GM23338 (cell line): ENCODE data around the gene SART3. TPM values are rescaled to one million over a fixed set of nuclear protein-coding genes. Genes with fewer than 3 reads are reported as not detected.

Source experiments
- ATAC-seq: fragments of 200-7000 bp; cut with Tn5 transposase; 3 replicates; pipeline ENCODE4 v1.9.1; 2020
- DNase-seq: peaks from one replicate; pipeline ENCODE4 v3.0.0-alpha.2; 2015; ENCODE audit warnings: low spot score
- H2AFZ ChIP-seq: fragments of 200-600 bp; sonication (generic); 2 replicates; pipeline ENCODE4 v1.8.0; 2016; ENCODE audit warnings: antibody characterized with exemption, mild to moderate bottlenecking, moderate library complexity
- H3F3A ChIP-seq: fragments of 200-600 bp; sonication (generic); replicated peaks from 2 replicates; pipeline ENCODE4 v1.8.0; 2017; ENCODE audit warnings: antibody characterized with exemption, mixed run types, low read depth
- H3K27ac ChIP-seq: fragments of 200-600 bp; sonication (generic); 2 replicates; pipeline ENCODE4 v1.6.1; 2016; ENCODE audit warnings: low read depth
- H3K27me3 ChIP-seq: fragments of 200-600 bp; sonication (generic); 2 replicates; pipeline ENCODE4 v1.8.0; 2016; ENCODE audit warnings: mild to moderate bottlenecking, mixed run types, moderate library complexity; ENCODE audit not compliant: insufficient read depth
- H3K36me3 ChIP-seq: fragments of 200-600 bp; sonication (generic); 2 replicates; pipeline ENCODE4 v1.8.0; 2016; ENCODE audit warnings: mild to moderate bottlenecking; ENCODE audit not compliant: insufficient read depth
- H3K4me1 ChIP-seq: fragments of 200-600 bp; sonication (generic); 2 replicates; pipeline ENCODE4 v1.8.0; 2016; ENCODE audit warnings: mild to moderate bottlenecking, moderate library complexity; ENCODE audit not compliant: insufficient read depth
- H3K4me2 ChIP-seq: fragments of 200-600 bp; sonication (generic); 2 replicates; pipeline ENCODE4 v1.7.1; 2017; ENCODE audit warnings: mixed run types
- H3K4me3 ChIP-seq: fragments of 200-600 bp; sonication (generic); 2 replicates; pipeline ENCODE4 v1.6.1; 2016; ENCODE audit warnings: mixed run types
- H3K79me2 ChIP-seq: fragments of 200-600 bp; sonication (generic); replicated peaks from 2 replicates; pipeline ENCODE4 v1.8.0; 2017; ENCODE audit warnings: mild to moderate bottlenecking; ENCODE audit not compliant: insufficient read depth
- H3K9me2 ChIP-seq: fragments of 200-600 bp; sonication (generic); 2 replicates; pipeline ENCODE4 v1.8.0; 2017; ENCODE audit not compliant: insufficient read depth
- H4K20me1 ChIP-seq: fragments of 200-600 bp; sonication (generic); replicated peaks from 2 replicates; pipeline ENCODE4 v1.8.0; 2017; ENCODE audit warnings: mild to moderate bottlenecking; ENCODE audit not compliant: insufficient read depth
- H3K27ac Mint-ChIP-seq: 2 replicates; pipeline ENCODE4 v1.8.0; 2020; ENCODE audit warnings: inconsistent platforms, mild to moderate bottlenecking, moderate library complexity, mixed read lengths
- H3K27me3 Mint-ChIP-seq: 3 replicates; pipeline ENCODE4 v1.8.0; 2022; ENCODE audit warnings: low read depth, mild to moderate bottlenecking, moderate library complexity, mixed read lengths, inconsistent platforms; ENCODE audit not compliant: insufficient read depth, poor library complexity
- H3K36me3 Mint-ChIP-seq: 3 replicates; pipeline ENCODE4 v1.8.0; 2021; ENCODE audit warnings: low read depth, mild to moderate bottlenecking, inconsistent platforms, moderate library complexity, mixed read lengths
- H3K4me1 Mint-ChIP-seq: 3 replicates; pipeline ENCODE4 v1.8.0; 2020; ENCODE audit warnings: mild to moderate bottlenecking, inconsistent platforms, mixed read lengths
- H3K4me3 Mint-ChIP-seq: 3 replicates; pipeline ENCODE4 v1.8.0; 2021; ENCODE audit warnings: moderate library complexity, mild to moderate bottlenecking, inconsistent platforms, mixed read lengths
- H3K9me3 Mint-ChIP-seq: 3 replicates; pipeline ENCODE4 v1.8.0; 2020; ENCODE audit warnings: moderate library complexity, mild to moderate bottlenecking, inconsistent platforms, mixed read lengths
- EZH2 ChIP-seq: fragments of 200-600 bp; sonication (generic); IDR thresholded peaks from one replicate; pipeline ENCODE4 v1.8.0; 2017; ENCODE audit warnings: antibody characterized with exemption, mild to moderate bottlenecking, low read depth; ENCODE audit not compliant: unreplicated experiment
- EZH2phosphoT487 ChIP-seq: fragments of 200-600 bp; sonication (generic); IDR thresholded peaks from one replicate; pipeline ENCODE4 v1.8.1; 2018; ENCODE audit warnings: antibody characterized with exemption; ENCODE audit not compliant: unreplicated experiment
- JUNB ChIP-seq: IDR thresholded peaks from one replicate; pipeline ENCODE4 v1.6.1; 2016; ENCODE audit warnings: antibody characterized with exemption; ENCODE audit not compliant: unreplicated experiment
- ZNF331 ChIP-seq: fragments of 250-450 bp; sonication (Bioruptor Pico); IDR thresholded peaks from 2 replicates; pipeline ENCODE4 v1.5.0; 2020; ENCODE audit warnings: low read depth, mild to moderate bottlenecking, moderate library complexity
- polyA plus RNA-seq: library from polyadenylated mRNA; unstranded; fragments of >200 nt; fragmentation: Nextera tagmentation; extraction: Ambion mirVana; gene quantifications from 2 replicates; pipeline ENCODE4 v1.2.1, GENCODE V29; 2016
- total RNA-seq: library from RNA; depleted of rRNA; stranded (reverse); fragments of >200 nt; shearing (Covaris generic); gene quantifications from 2 replicates; pipeline ENCODE4 v1.2.3, GENCODE V29; 2014
- TF ChIP-seq, protein P1 (sequence below): fragments of 250-450 bp; sonication (Bioruptor Pico); IDR thresholded peaks from 2 replicates; pipeline ENCODE4 v1.5.0; 2020; ENCODE audit warnings: mild to moderate bottlenecking, moderate library complexity
- TF ChIP-seq, protein P2 (sequence below): IDR thresholded peaks from 2 replicates; pipeline ENCODE4 v1.6.1; 2016; ENCODE audit warnings: antibody characterized with exemption

SART3 gene
- total and polyA plus RNA-seq, 2 experiments from 2014 or later: 49.8 to 112 TPM

DNA sequence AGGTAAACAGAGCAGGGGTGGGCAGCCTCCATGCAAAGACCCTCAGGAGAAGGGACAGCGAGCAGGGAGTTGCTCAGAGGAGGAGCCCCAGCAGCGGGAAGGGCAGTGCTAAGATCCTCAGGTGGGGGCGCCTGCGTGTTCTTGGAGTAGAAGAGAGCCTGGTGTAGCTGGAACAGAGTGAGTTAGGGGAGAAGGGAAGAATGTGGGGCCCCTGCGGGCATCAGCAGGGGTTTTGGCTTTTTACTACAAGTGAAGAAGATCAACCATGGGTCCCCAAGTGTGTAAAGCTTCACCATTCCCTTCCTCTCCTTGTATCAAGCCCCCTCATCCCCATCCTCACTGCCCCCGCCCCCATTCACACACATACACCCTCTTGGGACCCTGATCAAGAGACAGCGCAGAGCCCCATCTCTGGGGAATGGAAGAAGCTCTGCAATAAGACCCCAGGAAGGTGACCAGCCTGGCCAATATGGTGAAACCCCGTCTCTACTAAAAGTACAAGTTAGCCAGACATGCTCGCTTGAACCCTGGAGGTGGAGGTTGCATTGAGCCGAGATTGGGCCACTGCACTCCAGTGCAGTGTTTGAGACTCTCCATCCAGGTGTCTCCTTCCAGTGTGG is 47.1 kb upstream of the SART3 start (continued):
- TF ChIP-seq, protein P1, sequence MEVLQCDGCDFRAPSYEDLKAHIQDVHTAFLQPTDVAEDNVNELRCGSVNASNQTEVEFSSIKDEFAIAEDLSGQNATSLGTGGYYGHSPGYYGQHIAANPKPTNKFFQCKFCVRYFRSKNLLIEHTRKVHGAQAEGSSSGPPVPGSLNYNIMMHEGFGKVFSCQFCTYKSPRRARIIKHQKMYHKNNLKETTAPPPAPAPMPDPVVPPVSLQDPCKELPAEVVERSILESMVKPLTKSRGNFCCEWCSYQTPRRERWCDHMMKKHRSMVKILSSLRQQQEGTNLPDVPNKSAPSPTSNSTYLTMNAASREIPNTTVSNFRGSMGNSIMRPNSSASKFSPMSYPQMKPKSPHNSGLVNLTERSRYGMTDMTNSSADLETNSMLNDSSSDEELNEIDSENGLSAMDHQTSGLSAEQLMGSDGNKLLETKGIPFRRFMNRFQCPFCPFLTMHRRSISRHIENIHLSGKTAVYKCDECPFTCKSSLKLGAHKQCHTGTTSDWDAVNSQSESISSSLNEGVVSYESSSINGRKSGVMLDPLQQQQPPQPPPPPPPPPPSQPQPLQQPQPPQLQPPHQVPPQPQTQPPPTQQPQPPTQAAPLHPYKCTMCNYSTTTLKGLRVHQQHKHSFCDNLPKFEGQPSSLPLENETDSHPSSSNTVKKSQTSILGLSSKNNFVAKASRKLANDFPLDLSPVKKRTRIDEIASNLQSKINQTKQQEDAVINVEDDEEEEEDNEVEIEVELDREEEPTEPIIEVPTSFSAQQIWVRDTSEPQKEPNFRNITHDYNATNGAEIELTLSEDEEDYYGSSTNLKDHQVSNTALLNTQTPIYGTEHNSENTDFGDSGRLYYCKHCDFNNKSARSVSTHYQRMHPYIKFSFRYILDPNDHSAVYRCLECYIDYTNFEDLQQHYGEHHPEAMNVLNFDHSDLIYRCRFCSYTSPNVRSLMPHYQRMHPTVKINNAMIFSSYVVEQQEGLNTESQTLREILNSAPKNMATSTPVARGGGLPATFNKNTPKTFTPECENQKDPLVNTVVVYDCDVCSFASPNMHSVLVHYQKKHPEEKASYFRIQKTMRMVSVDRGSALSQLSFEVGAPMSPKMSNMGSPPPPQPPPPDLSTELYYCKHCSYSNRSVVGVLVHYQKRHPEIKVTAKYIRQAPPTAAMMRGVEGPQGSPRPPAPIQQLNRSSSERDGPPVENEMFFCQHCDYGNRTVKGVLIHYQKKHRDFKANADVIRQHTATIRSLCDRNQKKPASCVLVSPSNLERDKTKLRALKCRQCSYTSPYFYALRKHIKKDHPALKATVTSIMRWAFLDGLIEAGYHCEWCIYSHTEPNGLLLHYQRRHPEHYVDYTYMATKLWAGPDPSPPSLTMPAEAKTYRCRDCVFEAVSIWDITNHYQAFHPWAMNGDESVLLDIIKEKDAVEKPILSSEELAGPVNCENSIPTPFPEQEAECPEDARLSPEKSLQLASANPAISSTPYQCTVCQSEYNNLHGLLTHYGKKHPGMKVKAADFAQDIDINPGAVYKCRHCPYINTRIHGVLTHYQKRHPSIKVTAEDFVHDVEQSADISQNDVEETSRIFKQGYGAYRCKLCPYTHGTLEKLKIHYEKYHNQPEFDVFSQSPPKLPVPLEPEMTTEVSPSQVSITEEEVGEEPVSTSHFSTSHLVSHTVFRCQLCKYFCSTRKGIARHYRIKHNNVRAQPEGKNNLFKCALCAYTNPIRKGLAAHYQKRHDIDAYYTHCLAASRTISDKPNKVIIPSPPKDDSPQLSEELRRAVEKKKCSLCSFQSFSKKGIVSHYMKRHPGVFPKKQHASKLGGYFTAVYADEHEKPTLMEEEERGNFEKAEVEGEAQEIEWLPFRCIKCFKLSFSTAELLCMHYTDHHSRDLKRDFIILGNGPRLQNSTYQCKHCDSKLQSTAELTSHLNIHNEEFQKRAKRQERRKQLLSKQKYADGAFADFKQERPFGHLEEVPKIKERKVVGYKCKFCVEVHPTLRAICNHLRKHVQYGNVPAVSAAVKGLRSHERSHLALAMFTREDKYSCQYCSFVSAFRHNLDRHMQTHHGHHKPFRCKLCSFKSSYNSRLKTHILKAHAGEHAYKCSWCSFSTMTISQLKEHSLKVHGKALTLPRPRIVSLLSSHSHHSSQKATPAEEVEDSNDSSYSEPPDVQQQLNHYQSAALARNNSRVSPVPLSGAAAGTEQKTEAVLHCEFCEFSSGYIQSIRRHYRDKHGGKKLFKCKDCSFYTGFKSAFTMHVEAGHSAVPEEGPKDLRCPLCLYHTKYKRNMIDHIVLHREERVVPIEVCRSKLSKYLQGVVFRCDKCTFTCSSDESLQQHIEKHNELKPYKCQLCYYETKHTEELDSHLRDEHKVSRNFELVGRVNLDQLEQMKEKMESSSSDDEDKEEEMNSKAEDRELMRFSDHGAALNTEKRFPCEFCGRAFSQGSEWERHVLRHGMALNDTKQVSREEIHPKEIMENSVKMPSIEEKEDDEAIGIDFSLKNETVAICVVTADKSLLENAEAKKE (CRISPR knock-in tag): no peak

- 0 out of 2 replicates have a peak, but pooled peaks cover 6% of the 10 kb centered on the region for H3F3A ChIP-seq
- H3K36me3 Mint-ChIP-seq: no peaks in the 10 kb centered on the region
- H3K27ac Mint-ChIP-seq: no peak overlapping the region
- no peaks in the 10 kb centered on the region for H3K9me3 Mint-ChIP-seq
- H2AFZ ChIP-seq: no peak overlapping the region
- H3K27me3 ChIP-seq: no peaks in the 10 kb centered on the region
- H3K4me1 ChIP-seq: no peaks in the 10 kb centered on the region; the same call in 1 of the 2 replicates
- no peaks in the 10 kb centered on the region for H3K9me2 ChIP-seq
- H3K27me3 Mint-ChIP-seq: peaks cover 8% of the 10 kb centered on the region
- no peak overlapping the region for H3K4me3 Mint-ChIP-seq
- H3K79me2 ChIP-seq: no peaks in the 10 kb centered on the region
- no peaks in the 10 kb centered on the region for H3K36me3 ChIP-seq
- no peak overlapping the region for H3K4me3 ChIP-seq
- ATAC-seq: no peak
- peaks cover 18% of the 10 kb centered on the region for H3K4me1 Mint-ChIP-seq
- no peak overlapping the region for H3K4me2 ChIP-seq
- no peak overlapping the region for H3K27ac ChIP-seq
- no peak for DNase-seq
- H4K20me1 ChIP-seq: no peaks in the 10 kb centered on the region
- TF ChIP-seq EZH2phosphoT487: no peak
- TF ChIP-seq, protein P2, sequence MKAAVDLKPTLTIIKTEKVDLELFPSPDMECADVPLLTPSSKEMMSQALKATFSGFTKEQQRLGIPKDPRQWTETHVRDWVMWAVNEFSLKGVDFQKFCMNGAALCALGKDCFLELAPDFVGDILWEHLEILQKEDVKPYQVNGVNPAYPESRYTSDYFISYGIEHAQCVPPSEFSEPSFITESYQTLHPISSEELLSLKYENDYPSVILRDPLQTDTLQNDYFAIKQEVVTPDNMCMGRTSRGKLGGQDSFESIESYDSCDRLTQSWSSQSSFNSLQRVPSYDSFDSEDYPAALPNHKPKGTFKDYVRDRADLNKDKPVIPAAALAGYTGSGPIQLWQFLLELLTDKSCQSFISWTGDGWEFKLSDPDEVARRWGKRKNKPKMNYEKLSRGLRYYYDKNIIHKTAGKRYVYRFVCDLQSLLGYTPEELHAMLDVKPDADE: no peak
- TF ChIP-seq ZNF331 (CRISPR knock-in tag): no peak
- TF ChIP-seq EZH2: no peak
- TF ChIP-seq, protein P1 (CRISPR knock-in tag): no peak
- TF ChIP-seq JUNB: no peak
Measured at GRCh38 chr12:108606492-108606891, 45.5 kb upstream of the SART3 start.
